ENCODE results near the gene TLR8.

GRCh38 chrX:12966151-12966550, 59.7 kb downstream of the TLR8 start:
- TF ChIP-seq POLR2A (IDR thresholded peaks at IDR 0.05) (no peak), CTCF (IDR thresholded peaks at IDR 0.05) (no peak)

Data from body of pancreas (tissue), 4 donors.